Nephron (organoid): ENCODE results near the gene GRIK3.

Experiments used
- H3K27ac Mint-ChIP-seq, 3 experiments: 2 replicates each; pipeline ENCODE4 v1.8.0; 2020; ENCODE audit warnings: mixed read lengths in 3 of 3, mild to moderate bottlenecking in 2 of 3, moderate library complexity in 1 of 3
- H3K27me3 Mint-ChIP-seq: 2 replicates; pipeline ENCODE4 v1.8.0; 2021; ENCODE audit warnings: low read depth, mild to moderate bottlenecking, moderate library complexity, mixed read lengths
- H3K36me3 Mint-ChIP-seq: 2 replicates; pipeline ENCODE4 v1.8.0; 2020; ENCODE audit warnings: low read depth, mixed read lengths
- H3K4me1 Mint-ChIP-seq: 2 replicates; pipeline ENCODE4 v1.8.0; 2020; ENCODE audit warnings: mixed read lengths
- H3K4me3 Mint-ChIP-seq, 3 experiments: 2 replicates each; pipeline ENCODE4 v1.8.0; 2020; ENCODE audit warnings: mild to moderate bottlenecking in 3 of 3, mixed read lengths in 3 of 3, moderate library complexity in 2 of 3
- H3K9me3 Mint-ChIP-seq: 2 replicates; pipeline ENCODE4 v1.8.0; 2020; ENCODE audit warnings: mixed read lengths
- TF ChIP-seq, protein P1 (sequence below), 3 experiments: fragments of 200-600 bp; sonication (generic); IDR thresholded peaks; one replicate each; pipeline ENCODE4 v1.5.0; 2021; ENCODE audit warnings: antibody characterized with exemption in 3 of 3; ENCODE audit not compliant: unreplicated experiment in 3 of 3

Gene GRIK3

DNA sequence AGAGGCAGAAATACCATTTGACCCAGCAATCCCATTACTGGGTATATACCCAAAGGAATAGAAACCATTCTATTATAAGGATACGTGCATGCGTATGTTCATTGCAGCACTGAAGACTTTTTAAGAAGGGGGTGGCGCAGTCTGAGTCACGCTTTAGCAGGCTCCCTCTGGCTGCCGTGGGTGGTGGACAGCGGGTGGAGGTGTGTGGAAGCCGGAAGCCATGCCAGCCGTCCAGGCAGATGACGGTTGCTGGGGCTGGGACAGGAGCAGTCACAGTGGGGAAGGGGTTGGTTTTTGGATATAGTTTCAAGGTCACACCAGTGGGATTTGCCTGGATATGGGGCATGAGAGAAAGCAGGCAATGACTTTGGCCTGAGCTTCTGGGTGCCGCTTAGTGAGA is 270.5 kb downstream of the GRIK3 start:
- no peak overlapping the region for H3K27ac Mint-ChIP-seq
- H3K36me3 Mint-ChIP-seq: no peaks in the 10 kb centered on the region
- no peak overlapping the region for H3K4me3 Mint-ChIP-seq
- peaks cover 23% of the 10 kb centered on the region for H3K27me3 Mint-ChIP-seq
- H3K9me3 Mint-ChIP-seq: no peaks in the 10 kb centered on the region
- TF ChIP-seq, protein P1, sequence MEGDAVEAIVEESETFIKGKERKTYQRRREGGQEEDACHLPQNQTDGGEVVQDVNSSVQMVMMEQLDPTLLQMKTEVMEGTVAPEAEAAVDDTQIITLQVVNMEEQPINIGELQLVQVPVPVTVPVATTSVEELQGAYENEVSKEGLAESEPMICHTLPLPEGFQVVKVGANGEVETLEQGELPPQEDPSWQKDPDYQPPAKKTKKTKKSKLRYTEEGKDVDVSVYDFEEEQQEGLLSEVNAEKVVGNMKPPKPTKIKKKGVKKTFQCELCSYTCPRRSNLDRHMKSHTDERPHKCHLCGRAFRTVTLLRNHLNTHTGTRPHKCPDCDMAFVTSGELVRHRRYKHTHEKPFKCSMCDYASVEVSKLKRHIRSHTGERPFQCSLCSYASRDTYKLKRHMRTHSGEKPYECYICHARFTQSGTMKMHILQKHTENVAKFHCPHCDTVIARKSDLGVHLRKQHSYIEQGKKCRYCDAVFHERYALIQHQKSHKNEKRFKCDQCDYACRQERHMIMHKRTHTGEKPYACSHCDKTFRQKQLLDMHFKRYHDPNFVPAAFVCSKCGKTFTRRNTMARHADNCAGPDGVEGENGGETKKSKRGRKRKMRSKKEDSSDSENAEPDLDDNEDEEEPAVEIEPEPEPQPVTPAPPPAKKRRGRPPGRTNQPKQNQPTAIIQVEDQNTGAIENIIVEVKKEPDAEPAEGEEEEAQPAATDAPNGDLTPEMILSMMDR (IDR thresholded peaks at IDR 0.05; ENCODE audit: unreplicated experiment in 3 of 3): no peak
- H3K4me1 Mint-ChIP-seq: no peaks in the 10 kb centered on the region

DNA sequence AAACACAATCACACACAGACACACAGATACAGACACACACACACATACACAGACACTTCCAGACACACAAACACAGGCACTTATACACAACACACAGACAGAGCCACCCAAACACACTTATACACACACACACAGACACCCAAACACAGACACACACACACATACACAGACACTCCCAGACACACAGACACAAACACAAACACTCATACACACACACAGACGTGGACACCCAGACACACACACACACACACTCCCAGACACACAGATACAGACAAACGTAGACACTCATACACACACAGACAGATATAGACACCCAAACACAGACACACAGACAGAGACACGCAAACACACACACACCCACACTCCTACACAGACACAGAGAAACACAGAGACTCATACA is 272.1 kb downstream of the GRIK3 start:
- Mint-ChIP-seq H3K36me3 (no peaks in the 10 kb centered on the region), H3K27me3 (peaks cover 16% of the 10 kb centered on the region), H3K4me3 (no peak overlapping the region), H3K4me1 (no peaks in the 10 kb centered on the region), H3K9me3 (no peaks in the 10 kb centered on the region), H3K27ac (no peak overlapping the region)
- TF ChIP-seq, protein P1 (IDR thresholded peaks at IDR 0.05; ENCODE audit: unreplicated experiment in 3 of 3): no peak

DNA sequence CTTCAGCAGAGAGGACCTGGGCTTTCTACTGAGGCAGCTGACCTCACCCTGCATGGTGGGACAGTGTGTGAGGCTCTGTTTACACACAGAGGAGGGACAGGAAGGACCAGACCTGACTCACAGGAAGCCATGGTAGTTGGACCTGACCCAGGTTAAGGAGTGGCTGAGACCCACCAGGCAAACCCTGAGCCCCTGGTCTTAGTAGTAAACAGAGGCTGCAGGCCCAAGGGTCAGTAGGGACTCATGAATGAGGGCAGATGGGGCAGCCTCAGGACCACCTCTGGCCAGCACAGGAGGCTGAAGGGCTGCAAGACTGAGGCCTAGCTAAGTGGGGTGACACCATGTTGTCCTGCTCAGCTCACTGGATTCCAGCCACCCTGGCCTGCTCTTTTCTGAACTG is 273.2 kb downstream of the GRIK3 start:
- Mint-ChIP-seq H3K36me3 (no peaks in the 10 kb centered on the region), H3K9me3 (no peaks in the 10 kb centered on the region), H3K4me1 (no peaks in the 10 kb centered on the region), H3K27ac (no peak overlapping the region), H3K27me3 (peaks cover 21% of the 10 kb centered on the region), H3K4me3 (no peak overlapping the region)
- TF ChIP-seq, protein P1 (IDR thresholded peaks at IDR 0.05; ENCODE audit: unreplicated experiment in 3 of 3): no peak

DNA sequence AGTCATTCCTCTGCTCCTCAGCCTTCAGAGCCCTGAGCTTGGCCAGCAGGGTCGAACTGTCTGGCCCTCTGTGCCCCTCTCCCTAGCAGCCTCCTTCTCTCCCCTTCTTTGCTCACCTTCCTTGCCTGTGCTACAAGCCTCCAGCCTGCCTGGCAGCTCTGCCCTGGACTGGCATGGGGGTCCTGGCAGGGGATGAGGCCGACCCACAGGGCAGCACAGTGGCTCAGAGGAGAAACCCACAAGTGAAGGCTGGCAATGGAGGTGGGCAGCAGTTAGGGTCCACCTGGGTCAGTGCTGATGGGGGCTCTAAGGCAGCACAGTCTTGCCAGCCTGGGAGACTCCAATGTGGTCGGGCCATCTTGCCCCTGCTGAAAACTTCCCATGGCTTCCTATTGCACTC is 274.2 kb downstream of the GRIK3 start:
- Mint-ChIP-seq H3K9me3 (no peaks in the 10 kb centered on the region), H3K27me3 (peaks cover 25% of the 10 kb centered on the region), H3K27ac (no peak overlapping the region), H3K4me3 (no peak overlapping the region), H3K4me1 (no peaks in the 10 kb centered on the region), H3K36me3 (no peaks in the 10 kb centered on the region)
- TF ChIP-seq, protein P1 (IDR thresholded peaks at IDR 0.05; ENCODE audit: unreplicated experiment in 3 of 3): no peak

DNA sequence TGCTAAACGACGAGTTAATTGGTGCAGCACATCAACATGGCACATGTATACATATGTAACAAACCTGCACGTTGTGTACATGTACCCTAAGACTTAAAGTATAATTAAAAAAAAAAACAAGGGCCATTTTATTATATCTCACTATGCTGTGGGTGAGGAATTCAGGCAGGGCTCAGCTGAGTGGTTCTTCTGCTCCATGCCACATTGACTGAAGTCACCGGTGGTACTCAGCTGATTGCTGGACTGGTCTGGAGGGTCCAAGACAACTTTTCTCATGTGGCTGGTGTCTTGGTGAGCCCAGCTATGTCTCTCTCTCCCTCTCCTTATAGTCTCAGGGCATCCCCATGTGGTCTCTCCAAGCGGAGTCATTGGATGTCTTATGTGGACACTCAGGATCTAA is 275.0 kb downstream of the GRIK3 start:
- Mint-ChIP-seq H3K36me3 (no peaks in the 10 kb centered on the region), H3K9me3 (no peaks in the 10 kb centered on the region), H3K27me3 (peaks cover 27% of the 10 kb centered on the region), H3K27ac (no peak overlapping the region), H3K4me1 (no peaks in the 10 kb centered on the region), H3K4me3 (no peak overlapping the region)
- TF ChIP-seq, protein P1 (IDR thresholded peaks at IDR 0.05; ENCODE audit: unreplicated experiment in 3 of 3): no peak

DNA sequence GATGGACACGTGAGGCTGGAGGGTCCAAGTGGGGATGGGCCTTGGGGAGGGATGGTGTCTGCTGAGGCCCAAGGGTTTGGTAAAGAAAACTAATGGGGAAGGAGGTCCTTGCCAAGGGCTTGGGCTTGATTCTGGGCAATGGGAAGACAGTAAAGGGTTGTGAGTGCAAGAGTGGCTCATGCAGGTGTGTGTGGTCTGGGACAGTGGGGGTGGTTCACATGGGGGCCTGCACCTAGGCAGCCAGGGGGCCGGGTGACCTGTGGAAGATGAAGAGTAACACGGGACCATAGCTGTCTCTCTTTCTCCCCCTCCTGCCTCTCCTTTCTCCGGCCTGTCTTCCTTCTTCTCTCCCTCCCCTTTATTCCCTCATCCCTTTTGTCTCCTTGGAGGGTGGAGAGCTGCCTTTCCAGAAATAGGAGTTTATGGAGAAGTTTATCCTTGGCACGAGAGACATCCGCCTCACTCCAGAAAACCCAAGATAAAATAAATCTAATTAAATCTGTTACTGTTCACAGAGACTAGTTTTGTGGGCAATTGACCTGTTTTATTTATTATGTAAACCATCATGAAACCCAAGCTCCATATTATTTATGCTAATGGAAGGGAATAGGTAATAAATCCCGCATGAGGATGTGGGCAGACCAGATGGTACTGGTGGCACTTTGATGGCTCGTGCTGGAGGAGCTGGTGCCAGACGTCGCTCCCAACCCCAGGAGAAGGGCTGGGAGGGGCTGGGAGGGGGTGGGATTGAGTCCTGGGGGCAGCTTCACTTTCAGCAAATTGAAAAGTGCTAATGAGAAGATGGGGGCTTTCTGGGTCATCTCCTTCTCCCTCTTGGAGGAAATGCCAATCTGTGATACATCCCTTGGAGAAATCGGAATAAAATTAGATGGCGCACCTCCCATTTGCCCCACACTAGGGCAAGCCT is 278.7 kb downstream of the GRIK3 start:
- H3K9me3 Mint-ChIP-seq: no peaks in the 10 kb centered on the region
- H3K36me3 Mint-ChIP-seq: no peaks in the 10 kb centered on the region

More for the DNA sequence above, 278.7 kb downstream of the GRIK3 start:
- Mint-ChIP-seq H3K27me3 (peaks cover 34% of the 10 kb centered on the region), H3K27ac (no peak overlapping the region), H3K4me3 (no peak overlapping the region), H3K4me1 (no peaks in the 10 kb centered on the region)
- TF ChIP-seq, protein P1 (IDR thresholded peaks at IDR 0.05; ENCODE audit: unreplicated experiment in 3 of 3): no peak
